GM23338 (cell line): ENCODE results near the gene GAGE1. TPM values are rescaled to one million over a fixed set of nuclear protein-coding genes. Genes with fewer than 3 reads are reported as not detected.

ENCODE experiments used
- polyA plus RNA-seq: library from polyadenylated mRNA; unstranded; fragments of >200 nt; fragmentation: Nextera tagmentation; extraction: Ambion mirVana; gene quantifications from 2 replicates; pipeline ENCODE4 v1.2.1, GENCODE V29; 2016
- total RNA-seq: library from RNA; depleted of rRNA; stranded (reverse); fragments of >200 nt; shearing (Covaris generic); gene quantifications from 2 replicates; pipeline ENCODE4 v1.2.3, GENCODE V29; 2014; rRNA removed

GAGE1 gene
- total and polyA plus RNA-seq, 2 experiments from 2014 or later = 0.68 TPM; not detected in 1

Other genes with a start within 250 kb of the GAGE1 start
- gene GAGE12C, start 66.8 kb upstream of the GAGE1 start, total RNA-seq = not detected in 2 replicates
- gene GAGE12C, start 66.8 kb upstream of the GAGE1 start, polyA plus RNA-seq = not detected in 2 replicates
- not detected in 2 replicates for gene GAGE12D, start 57.3 kb upstream of the GAGE1 start, total RNA-seq
- gene GAGE12D, start 57.3 kb upstream of the GAGE1 start, polyA plus RNA-seq = not detected in 2 replicates
- gene GAGE12E, start 47.7 kb upstream of the GAGE1 start, total RNA-seq = not detected in 2 replicates
- not detected in 2 replicates for gene GAGE12E, start 47.7 kb upstream of the GAGE1 start, polyA plus RNA-seq
- not detected in 2 replicates for gene GAGE12F, start 38.2 kb upstream of the GAGE1 start, total RNA-seq
- not detected in 2 replicates for gene GAGE12F, start 38.2 kb upstream of the GAGE1 start, polyA plus RNA-seq
- not detected in 2 replicates for gene GAGE12G, start 28.6 kb upstream of the GAGE1 start, total RNA-seq
- not detected in 2 replicates for gene GAGE12G, start 28.6 kb upstream of the GAGE1 start, polyA plus RNA-seq
- not detected in 2 replicates for gene GAGE12H, start 19.1 kb upstream of the GAGE1 start, total RNA-seq
- not detected in 2 replicates for gene GAGE12H, start 19.1 kb upstream of the GAGE1 start, polyA plus RNA-seq
- not detected in 2 replicates for gene GAGE2A, start 9.5 kb upstream of the GAGE1 start, total RNA-seq
- gene GAGE2A, start 9.5 kb upstream of the GAGE1 start, polyA plus RNA-seq = 0.63 TPM in 1 of 2 replicates, not detected in the other
- not detected in 2 replicates for gene PAGE1, start 97.0 kb downstream of the GAGE1 start, total RNA-seq
- gene PAGE1, start 97.0 kb downstream of the GAGE1 start, polyA plus RNA-seq = not detected in 2 replicates
- gene PAGE4, start 230.3 kb downstream of the GAGE1 start, total RNA-seq = not detected in 2 replicates
- 1.4 and 1.6 TPM in 2 replicates for gene PAGE4, start 230.3 kb downstream of the GAGE1 start, polyA plus RNA-seq